Subcutaneous adipose tissue (tissue), 4 donors: Measurements from ENCODE around the gene SYNE3. TPM values are rescaled to one million over a fixed set of nuclear protein-coding genes. Genes with fewer than 3 reads are reported as not detected.

Source experiments
- CTCF ChIP-seq: fragments of 450-650 bp; IDR thresholded peaks from one replicate; pipeline ENCODE4 v1.5.1; 2016; ENCODE audit warnings: low read depth, mild to moderate bottlenecking, control low read depth, antibody characterized with exemption, moderate library complexity
- total RNA-seq, 4 donors: library from RNA; depleted of rRNA; stranded (reverse); fragments of >200 nt; gene quantifications; one replicate each; pipeline ENCODE4 v1.1.0, GENCODE V29; 2016

SYNE3 gene
- total RNA-seq, 4 donors from 2014 or later: 82.8 to 196 (median 136) TPM

GRCh38 chr14:95500201-95500681 lies 16.2 kb downstream of the SYNE3 start:
- TF ChIP-seq CTCF: no peak

DNA sequence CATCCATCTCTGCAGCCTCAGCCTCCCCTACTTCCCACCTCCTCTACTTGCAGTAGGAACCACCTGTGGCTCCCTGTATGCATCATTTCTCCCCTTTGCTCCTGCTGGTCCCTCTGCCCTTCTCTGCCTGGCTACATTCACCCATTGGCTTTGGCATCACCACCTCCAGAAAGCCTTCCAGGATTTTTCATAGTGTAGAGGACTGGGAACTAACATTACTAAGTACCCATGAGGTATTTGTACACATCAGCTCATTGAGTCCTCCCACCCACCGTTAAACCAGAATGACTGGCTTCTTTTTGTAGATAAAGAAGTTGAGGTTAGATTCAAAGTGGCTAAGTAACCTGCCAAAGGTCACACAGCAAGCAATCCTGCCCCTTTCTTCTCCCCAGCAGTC lies 17.1 kb downstream of the SYNE3 start:
- no peak for TF ChIP-seq CTCF

- TF ChIP-seq CTCF: no peak
Measured at GRCh38 chr14:95498622-95499353, 17.7 kb downstream of the SYNE3 start.

GRCh38 chr14:95497561-95498011 lies 18.9 kb downstream of the SYNE3 start:
- no peak for TF ChIP-seq CTCF

DNA sequence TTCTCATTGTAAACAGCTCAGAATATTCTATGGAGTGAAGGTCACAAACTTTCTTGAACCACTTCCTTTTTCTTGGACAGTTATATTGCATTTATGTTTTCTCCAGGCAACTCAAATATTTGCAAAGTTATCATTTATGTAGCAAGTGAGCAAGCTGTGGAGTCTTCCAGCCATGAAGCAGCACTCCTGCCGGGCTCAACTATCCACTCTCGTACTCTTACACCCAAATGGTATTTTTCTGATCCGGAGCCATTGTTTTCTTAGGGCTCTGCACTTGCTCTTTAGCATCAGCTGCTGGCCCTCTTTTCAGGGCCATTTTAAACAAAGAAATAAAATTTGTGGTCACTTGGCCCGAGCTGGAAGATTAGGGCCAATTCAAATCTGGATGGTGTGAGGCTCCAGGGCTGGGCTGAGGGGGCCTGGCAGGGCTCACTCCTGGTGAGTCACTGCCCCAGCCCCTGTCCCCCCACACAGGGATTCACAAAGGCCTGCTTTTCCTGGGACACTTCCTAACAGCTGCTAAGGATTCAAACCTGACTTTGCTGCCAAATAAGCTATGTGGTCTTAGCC lies 19.7 kb downstream of the SYNE3 start:
- no peak for TF ChIP-seq CTCF

- no peak for TF ChIP-seq CTCF
Measured at GRCh38 chr14:95496111-95496681, 20.3 kb downstream of the SYNE3 start.

DNA sequence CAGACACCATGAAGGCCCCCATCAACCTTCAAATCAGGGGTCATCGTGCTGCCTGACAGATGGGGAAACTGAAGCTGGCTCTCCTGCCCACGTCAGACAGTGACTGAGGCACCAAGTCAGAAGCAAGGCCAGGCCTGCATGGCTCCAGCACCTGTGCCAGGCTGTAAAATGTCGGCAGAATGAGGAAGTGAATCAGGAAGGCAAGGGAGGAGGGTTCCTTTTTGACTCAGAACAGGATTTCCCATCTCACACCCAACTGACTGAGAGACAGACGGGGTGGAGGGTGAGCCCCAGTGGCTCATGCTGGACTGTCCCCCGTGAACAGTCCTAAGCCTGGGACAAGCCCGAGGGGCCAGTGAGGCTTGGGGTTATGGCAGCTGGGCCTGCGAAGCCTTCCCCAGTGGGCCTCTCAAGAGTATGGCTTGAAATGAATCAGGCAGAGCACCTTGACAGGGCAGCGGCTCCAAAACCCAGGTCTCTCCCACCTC lies 20.9 kb downstream of the SYNE3 start:
- TF ChIP-seq CTCF: no peak
